ENCODE results near the gene B4GALNT1.

The B4GALNT1 gene

DNA sequence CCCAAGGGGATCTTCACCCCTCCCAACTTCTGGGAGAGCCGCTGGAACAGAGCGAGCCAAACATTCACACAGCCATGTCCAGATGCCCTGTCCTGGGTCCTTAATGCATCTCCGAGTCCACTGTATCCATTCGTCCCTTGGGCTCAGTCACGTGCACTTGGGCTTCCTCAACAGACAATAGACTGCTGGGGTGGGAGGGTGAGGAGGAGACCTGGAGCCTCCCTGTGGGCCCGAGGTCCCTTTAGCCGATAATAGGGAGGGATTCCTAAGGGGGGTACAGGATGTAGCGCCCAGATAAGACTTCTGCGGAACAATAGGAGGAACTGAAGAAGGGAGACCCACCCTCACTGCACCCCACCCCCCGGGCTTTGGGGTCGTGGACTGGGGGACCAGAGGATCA is 15.1 kb downstream of the B4GALNT1 start:
- Histone ChIP-seq H3K9ac (ENCODE audit: low read depth, low read length) (no peak overlapping the region), H3K4me3 (ENCODE audit: low read length) (no peak overlapping the region), H3K4me2 (ENCODE audit: low read length) (no peak overlapping the region), H3K4me1 (ENCODE audit: control insufficient read depth, insufficient read depth, low read length) (peaks cover 15% of the 10 kb centered on the region), H3K9me3 (replicated peaks; ENCODE audit: low read length) (no peaks in the 10 kb centered on the region), H3K36me3 (ENCODE audit: insufficient read depth, low read length) (no peaks in the 10 kb centered on the region), H3K27me3 (ENCODE audit: control insufficient read depth, insufficient read depth, low read length) (peaks cover 49% of the 10 kb centered on the region)

DNA sequence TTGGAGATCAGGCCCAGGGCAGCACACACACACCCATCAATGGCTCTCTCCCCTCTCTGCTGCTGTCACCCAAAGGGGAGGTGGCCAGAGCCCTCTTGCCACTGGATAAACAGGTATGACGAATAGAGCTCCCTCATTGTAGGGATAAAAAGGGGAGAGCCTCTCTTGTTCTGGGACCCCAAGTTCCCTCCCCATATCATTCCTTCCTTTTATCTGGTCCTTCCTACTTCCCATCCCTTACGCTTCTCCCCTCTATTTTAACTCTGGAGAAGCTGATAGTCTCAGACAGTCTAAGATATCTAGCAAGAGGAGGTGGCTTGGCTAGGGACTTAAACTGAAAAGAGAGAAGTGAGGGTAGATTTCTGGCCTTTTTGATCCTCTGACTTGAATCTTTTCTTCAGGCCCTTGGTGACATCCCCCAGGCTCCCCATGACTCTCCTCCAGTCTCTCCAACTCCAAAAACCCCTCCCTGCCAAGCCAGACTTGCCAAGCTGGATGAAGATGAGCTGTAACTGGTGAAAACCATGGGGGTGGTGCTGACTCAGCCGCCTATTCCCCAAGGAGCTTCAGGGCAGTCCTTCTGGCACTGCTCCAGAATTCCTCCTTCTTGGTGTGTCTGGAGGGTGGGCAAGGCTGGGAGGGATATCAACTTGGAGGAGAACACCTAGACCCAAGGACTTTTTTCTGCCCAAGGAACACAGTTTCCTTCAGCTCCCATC is 16.5 kb downstream of the B4GALNT1 start:
- no peak overlapping the region for H3K4me3 ChIP-seq (ENCODE audit: low read length)
- no peak overlapping the region for H3K4me2 ChIP-seq (ENCODE audit: low read length)
- peaks cover 41% of the 10 kb centered on the region for H3K27me3 ChIP-seq (ENCODE audit: control insufficient read depth, insufficient read depth, low read length)
- H3K36me3 ChIP-seq (ENCODE audit: insufficient read depth, low read length), result no peaks in the 10 kb centered on the region
- no peak overlapping the region for H3K9ac ChIP-seq (ENCODE audit: low read depth, low read length)
- no peaks in the 10 kb centered on the region for H3K9me3 ChIP-seq (replicated peaks; ENCODE audit: low read length)
- H3K4me1 ChIP-seq (ENCODE audit: control insufficient read depth, insufficient read depth, low read length), result peaks cover 13% of the 10 kb centered on the region

DNA sequence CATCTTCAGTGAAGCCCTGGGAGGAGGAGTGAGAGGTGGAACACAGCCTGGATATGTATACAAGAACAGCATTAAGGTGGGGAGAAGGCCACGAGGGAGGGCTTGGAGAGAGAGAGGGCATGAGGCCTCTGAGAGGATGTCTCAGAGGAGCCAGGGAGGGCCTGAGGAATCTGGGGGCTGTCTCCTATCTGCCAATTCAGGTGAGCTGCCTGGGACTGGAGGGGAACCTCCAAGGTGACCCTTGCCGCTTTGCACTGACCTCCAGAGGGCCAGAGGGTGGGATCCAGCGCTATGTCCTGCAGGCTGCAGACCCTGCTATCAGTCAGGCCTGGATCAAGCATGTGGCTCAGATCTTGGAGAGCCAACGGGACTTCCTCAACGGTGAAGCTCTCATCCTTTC is 17.4 kb downstream of the B4GALNT1 start:
- Histone ChIP-seq H3K27me3 (ENCODE audit: control insufficient read depth, insufficient read depth, low read length) (peaks cover 36% of the 10 kb centered on the region), H3K4me2 (ENCODE audit: low read length) (no peak overlapping the region), H3K4me1 (ENCODE audit: control insufficient read depth, insufficient read depth, low read length) (peaks cover 10% of the 10 kb centered on the region), H3K36me3 (ENCODE audit: insufficient read depth, low read length) (no peaks in the 10 kb centered on the region), H3K9me3 (replicated peaks; ENCODE audit: low read length) (no peaks in the 10 kb centered on the region), H3K4me3 (ENCODE audit: low read length) (no peak overlapping the region), H3K9ac (ENCODE audit: low read depth, low read length) (no peak overlapping the region)

DNA sequence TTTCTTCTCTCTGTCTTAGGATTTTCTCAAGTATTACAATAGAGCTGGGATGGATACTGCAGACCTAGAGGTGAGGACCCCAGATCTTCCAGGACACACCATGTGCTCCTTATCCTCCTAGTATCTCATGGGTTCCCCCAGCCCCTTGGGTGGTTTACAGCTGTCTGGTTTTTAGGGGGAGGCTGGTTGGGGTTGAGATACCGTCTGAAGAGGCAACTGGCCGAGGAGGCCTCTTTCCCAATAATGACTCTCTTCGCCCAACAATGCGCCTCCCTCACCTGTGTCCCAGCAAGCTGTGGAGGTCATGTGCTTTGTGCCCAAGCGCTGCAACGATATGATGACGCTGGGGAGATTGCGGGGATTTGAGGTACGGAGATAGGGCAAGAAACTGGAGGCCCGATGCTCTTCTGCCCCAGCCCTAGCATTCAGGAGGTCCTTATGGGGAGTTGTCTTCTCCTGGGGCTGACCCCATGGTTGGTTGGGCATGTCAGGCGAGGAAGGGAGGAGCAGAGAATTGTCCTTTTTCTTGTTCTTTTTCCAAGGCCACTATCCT is 18.0 kb downstream of the B4GALNT1 start:
- H3K27me3 ChIP-seq (ENCODE audit: control insufficient read depth, insufficient read depth, low read length), result peaks cover 33% of the 10 kb centered on the region
- H3K4me3 ChIP-seq (ENCODE audit: low read length), result no peak overlapping the region
- H3K9me3 ChIP-seq (replicated peaks; ENCODE audit: low read length), result no peaks in the 10 kb centered on the region
- no peak overlapping the region for H3K4me2 ChIP-seq (ENCODE audit: low read length)
- peaks cover 10% of the 10 kb centered on the region for H3K4me1 ChIP-seq (ENCODE audit: control insufficient read depth, insufficient read depth, low read length)
- no peak overlapping the region for H3K9ac ChIP-seq (ENCODE audit: low read depth, low read length)
- H3K36me3 ChIP-seq (ENCODE audit: insufficient read depth, low read length), result no peaks in the 10 kb centered on the region

- Histone ChIP-seq H3K4me3 (ENCODE audit: low read length) (no peak overlapping the region), H3K27me3 (ENCODE audit: control insufficient read depth, insufficient read depth, low read length) (peaks cover 27% of the 10 kb centered on the region), H3K36me3 (ENCODE audit: insufficient read depth, low read length) (no peaks in the 10 kb centered on the region)
These were observed 18.6 kb downstream of the B4GALNT1 start for GRCh38 chr12:57614178-57614947.

GRCh38 chr12:57613427-57614109 is 19.4 kb downstream of the B4GALNT1 start:
- Histone ChIP-seq H3K4me2 (ENCODE audit: low read length) (no peak overlapping the region), H3K9ac (ENCODE audit: low read depth, low read length) (no peak overlapping the region), H3K36me3 (ENCODE audit: insufficient read depth, low read length) (no peaks in the 10 kb centered on the region), H3K4me1 (ENCODE audit: control insufficient read depth, insufficient read depth, low read length) (peaks cover 10% of the 10 kb centered on the region), H3K9me3 (replicated peaks; ENCODE audit: low read length) (no peaks in the 10 kb centered on the region), H3K4me3 (ENCODE audit: low read length) (no peak overlapping the region), H3K27me3 (ENCODE audit: control insufficient read depth, insufficient read depth, low read length) (peaks cover 19% of the 10 kb centered on the region)

More at GRCh38 chr12:57614178-57614947, 18.6 kb downstream of the B4GALNT1 start:
- no peak overlapping the region for H3K9ac ChIP-seq (ENCODE audit: low read depth, low read length)
- no peaks in the 10 kb centered on the region for H3K9me3 ChIP-seq (replicated peaks; ENCODE audit: low read length)
- peaks cover 10% of the 10 kb centered on the region for H3K4me1 ChIP-seq (ENCODE audit: control insufficient read depth, insufficient read depth, low read length)
- H3K4me2 ChIP-seq (ENCODE audit: low read length), result no peak overlapping the region

DNA sequence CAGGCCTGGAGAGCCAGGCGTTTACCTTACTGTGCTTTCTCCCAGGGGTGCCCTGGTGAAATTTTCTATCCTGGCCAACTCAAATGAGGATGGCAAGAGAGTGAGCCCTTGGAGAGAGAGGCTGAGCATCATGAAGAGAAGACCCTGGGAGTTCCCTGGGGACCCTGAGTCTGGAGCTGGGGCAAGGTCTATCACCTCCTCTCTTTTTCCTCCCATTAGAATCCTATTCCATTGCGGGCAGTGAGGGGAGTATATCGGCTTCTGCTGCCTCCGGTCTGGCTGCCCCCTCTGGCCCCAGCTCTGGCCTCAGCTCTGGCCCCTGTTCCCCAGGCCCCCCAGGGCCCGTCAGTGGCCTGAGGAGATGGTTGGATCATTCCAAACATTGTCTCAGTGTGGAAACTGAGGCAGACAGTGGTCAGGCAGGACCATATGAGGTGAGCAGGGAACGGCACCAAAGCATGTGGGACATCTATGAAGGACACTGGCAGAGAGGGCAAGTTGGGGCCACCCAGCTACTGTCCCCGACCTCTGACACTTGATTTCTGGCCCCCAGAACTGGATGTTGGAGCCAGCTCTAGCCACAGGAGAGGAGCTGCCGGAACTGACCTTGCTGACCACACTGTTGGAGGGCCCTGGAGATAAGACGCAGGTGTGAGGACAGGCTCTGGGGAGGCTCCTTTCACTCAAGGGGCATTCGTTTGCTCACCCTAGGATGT is 20.1 kb downstream of the B4GALNT1 start:
- Histone ChIP-seq H3K27me3 (ENCODE audit: control insufficient read depth, insufficient read depth, low read length) (peaks cover 15% of the 10 kb centered on the region), H3K9ac (ENCODE audit: low read depth, low read length) (no peak overlapping the region), H3K4me3 (ENCODE audit: low read length) (no peak overlapping the region), H3K9me3 (replicated peaks; ENCODE audit: low read length) (no peaks in the 10 kb centered on the region), H3K4me1 (ENCODE audit: control insufficient read depth, insufficient read depth, low read length) (peaks cover 10% of the 10 kb centered on the region), H3K36me3 (ENCODE audit: insufficient read depth, low read length) (no peaks in the 10 kb centered on the region), H3K4me2 (ENCODE audit: low read length) (no peak overlapping the region)

- no peak overlapping the region for H3K9ac ChIP-seq (ENCODE audit: low read depth, low read length)
- H3K9me3 ChIP-seq (replicated peaks; ENCODE audit: low read length), result no peaks in the 10 kb centered on the region
- peak overlapping the region; percentile 95 for H3K4me2 ChIP-seq (ENCODE audit: low read length)
- H3K27me3 ChIP-seq (ENCODE audit: control insufficient read depth, insufficient read depth, low read length), result peaks cover 13% of the 10 kb centered on the region
- no peaks in the 10 kb centered on the region for H3K36me3 ChIP-seq (ENCODE audit: insufficient read depth, low read length)
- H3K4me3 ChIP-seq (ENCODE audit: low read length), result peak overlapping the region; percentile 76
- H3K4me1 ChIP-seq (ENCODE audit: control insufficient read depth, insufficient read depth, low read length), result peaks cover 10% of the 10 kb centered on the region
These were observed 20.9 kb downstream of the B4GALNT1 start for GRCh38 chr12:57611827-57612710.

GRCh38 chr12:57611108-57611826 is 21.7 kb downstream of the B4GALNT1 start, which contains the start of gene ARHGEF25:
Gene ARHGEF25 (plus strand): TSS chr12:57611435. CDS start chr12:57611895, 460 bp downstream.
- H3K4me3 ChIP-seq (ENCODE audit: low read length), result peak within 1 kb of the TSS; percentile 76
- H3K36me3 ChIP-seq (ENCODE audit: insufficient read depth, low read length), result no peaks in the 10 kb centered on the region
- H3K4me2 ChIP-seq (ENCODE audit: low read length), result peak within 1 kb of the TSS; percentile 95
- peaks cover 5% of the 10 kb centered on the region for H3K4me1 ChIP-seq (ENCODE audit: control insufficient read depth, insufficient read depth, low read length)
- peaks cover 13% of the 10 kb centered on the region for H3K27me3 ChIP-seq (ENCODE audit: control insufficient read depth, insufficient read depth, low read length)
- H3K9ac ChIP-seq (ENCODE audit: low read depth, low read length), result peak within 1 kb of the TSS; percentile 83
- no peaks in the 10 kb centered on the region for H3K9me3 ChIP-seq (replicated peaks; ENCODE audit: low read length)
